ENCODE data around the gene SEZ6L. TPM values are rescaled to one million over a fixed set of nuclear protein-coding genes. Genes with fewer than 3 reads are reported as not detected.

The SEZ6L gene
- 0.54 TPM for total RNA-seq

GRCh38 chr22:26169315-26170111 lies at the start of gene SEZ6L:
Gene SEZ6L (plus strand): TSS chr22:26169462. CDS start chr22:26169670, 208 bp downstream.
- DNase-seq (ENCODE audit: low read depth in 2 of 3, low spot score in 2 of 3) = peak in 2 of 3 donors; percentile 47 to 53

- no peak for DNase-seq (ENCODE audit: low read depth in 2 of 3, low spot score in 2 of 3)
These were observed 46.3 kb upstream of the SEZ6L start for GRCh38 chr22:26122920-26123468.

GRCh38 chr22:26124991-26125725 lies 44.1 kb upstream of the SEZ6L start:
- DNase-seq (ENCODE audit: low read depth in 2 of 3, low spot score in 2 of 3) = no peak

DNA sequence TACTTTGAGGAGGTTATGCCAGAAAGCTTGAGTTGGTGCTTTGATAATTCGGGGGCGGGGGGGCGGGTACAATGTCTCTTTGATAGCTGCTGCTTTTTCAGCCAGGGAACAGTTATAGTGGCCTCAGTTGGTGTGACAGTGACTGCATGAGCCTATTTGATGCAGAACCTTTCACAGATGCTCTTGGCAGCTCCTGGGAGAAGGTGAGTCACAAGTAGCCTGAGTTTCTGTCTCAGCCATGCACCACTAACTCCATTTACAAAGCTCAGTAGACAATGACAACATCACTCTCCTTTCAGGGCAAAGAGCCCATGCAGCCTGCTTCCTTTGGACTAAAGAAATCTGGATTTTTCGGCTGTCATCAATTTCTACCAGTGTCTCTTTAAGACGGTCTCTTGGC lies 42.1 kb upstream of the SEZ6L start:
- DNase-seq (ENCODE audit: low read depth in 2 of 3, low spot score in 2 of 3) = no peak

DNA sequence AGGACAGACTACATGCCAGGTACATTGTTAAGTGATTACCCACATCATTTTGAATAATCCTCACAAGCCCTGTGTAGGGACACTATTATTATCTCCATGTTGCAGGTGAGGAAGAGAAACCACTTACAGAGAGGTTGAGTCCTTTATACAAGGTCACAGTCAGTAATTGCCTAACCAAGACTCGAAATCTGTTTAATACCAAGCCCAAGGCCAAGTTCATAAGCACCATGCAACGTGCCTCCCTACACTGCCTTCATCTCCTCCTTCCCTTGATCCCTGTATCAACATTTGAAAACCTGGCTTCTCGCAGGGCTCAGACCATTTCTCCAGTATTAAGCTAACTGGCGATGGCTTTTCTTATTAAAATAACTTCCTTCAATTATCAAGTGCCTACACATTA lies 41.7 kb upstream of the SEZ6L start:
- DNase-seq (ENCODE audit: low read depth in 2 of 3, low spot score in 2 of 3) = no peak

DNA sequence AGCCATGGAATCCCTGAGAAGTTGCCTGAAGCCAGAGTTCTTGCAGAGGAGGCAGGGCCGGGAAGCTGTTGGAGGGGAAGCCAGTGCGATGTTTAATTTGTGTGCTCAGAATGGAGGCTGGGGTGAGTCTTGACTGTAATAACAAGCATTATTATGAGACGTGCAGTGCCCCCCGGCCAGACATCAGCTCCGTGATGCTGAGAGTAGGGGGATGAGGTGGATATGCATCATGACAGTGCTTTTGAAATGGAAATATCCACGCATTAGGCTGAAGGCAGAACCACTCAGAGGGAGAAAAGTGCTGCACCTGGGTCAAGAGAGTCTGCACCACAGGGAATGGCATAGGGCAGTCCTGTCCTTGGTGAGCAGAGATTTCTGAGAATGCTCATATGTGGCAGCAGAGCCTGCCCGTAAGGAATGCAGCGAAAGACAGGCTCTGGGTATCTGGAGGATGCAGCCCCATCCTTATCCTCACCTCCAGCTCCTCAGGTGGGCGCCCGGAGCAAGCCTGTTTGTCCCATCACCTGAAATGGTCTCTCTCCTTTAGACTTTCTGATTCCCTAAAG lies 37.6 kb upstream of the SEZ6L start:
- DNase-seq (ENCODE audit: low read depth in 2 of 3, low spot score in 2 of 3) = no peak

GRCh38 chr22:26134654-26135330 lies 34.5 kb upstream of the SEZ6L start:
- DNase-seq (ENCODE audit: low read depth in 2 of 3, low spot score in 2 of 3) = no peak

DNA sequence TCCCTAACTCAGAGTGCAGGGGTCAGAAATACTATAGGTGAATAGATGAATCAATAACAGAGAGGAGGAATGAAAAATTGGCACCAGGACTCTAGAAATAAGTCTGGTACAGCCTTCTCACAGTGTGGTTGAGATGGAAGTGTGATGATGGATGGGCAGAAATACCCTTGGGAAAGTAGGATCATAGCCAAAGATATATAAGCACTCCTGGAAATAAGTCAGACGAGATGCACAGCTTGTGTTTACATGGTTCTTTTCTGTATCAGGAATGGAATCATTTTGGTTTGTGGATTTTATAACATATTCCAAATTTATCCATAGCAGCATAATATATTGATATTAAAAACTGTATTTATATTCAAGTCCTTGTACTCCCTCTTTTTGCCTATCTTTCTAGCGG lies 33.5 kb upstream of the SEZ6L start:
- DNase-seq (ENCODE audit: low read depth in 2 of 3, low spot score in 2 of 3) = no peak

DNA sequence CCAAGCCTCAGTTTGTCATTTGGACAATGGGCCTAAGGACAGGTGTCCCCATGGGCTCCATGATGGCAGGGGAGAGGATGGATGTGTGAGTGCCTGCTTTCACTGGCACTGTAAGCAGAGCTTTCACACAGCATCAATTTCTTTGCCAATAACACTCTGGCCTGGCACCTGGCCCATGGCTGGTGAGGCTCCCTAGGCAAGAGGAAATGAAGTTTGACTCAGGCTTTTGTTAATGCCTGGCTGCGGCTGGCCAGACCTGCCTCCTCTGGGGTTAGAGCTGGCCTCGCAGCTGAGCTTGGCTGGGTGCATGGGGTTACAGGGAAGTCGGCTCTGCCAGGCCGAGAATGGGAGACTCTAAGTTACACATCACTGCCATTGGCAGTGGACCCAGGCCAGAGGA lies 30.0 kb upstream of the SEZ6L start:
- peak in 1 of 3 donors; percentile 29 for DNase-seq (ENCODE audit: low read depth in 2 of 3, low spot score in 2 of 3)

DNA sequence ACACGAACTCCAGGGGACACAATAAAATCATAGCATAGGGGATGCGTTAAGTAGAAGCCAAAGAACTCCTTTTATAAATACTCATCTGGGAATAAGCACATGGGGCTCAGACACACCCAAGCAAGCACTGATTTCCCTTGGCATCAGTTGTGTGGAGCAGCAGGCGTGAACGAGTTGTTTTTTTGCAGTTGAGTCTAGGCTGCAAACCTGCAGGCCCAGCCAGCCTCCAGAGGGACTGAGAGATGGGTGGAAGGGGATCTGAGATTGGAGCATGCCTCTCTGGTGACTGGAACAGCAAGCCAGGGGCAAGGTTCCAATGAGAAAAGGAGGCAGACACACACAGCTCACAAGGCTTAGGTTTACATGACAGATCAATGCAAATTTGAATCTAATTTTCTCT lies 27.4 kb upstream of the SEZ6L start:
- DNase-seq (ENCODE audit: low read depth in 2 of 3, low spot score in 2 of 3) = no peak

DNA sequence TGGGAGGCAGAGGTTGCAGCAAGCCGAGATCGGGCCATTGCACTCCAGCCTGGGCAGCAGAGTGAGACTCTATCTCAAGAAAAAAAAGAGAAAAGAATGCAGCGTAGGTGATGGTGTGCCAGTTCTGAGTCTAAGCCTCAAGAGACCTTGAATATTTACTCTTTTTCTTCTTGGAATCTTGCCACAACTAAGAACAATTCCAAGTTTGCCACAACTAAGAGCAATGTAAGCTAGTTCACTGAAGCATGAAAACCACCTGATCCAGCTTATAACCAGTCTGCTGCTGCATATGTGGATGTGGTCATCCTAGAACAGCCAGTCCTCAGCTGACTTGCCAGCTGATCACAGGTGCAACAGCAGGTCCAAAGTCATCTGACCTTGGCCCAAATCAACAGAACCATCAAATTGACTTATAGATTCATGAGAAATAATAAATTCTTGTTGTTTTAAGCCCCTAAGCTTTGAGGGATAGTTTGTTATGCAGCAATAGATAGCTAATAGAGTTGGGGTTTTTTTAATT lies 25.4 kb upstream of the SEZ6L start:
- DNase-seq (ENCODE audit: low read depth in 2 of 3, low spot score in 2 of 3) = no peak

GRCh38 chr22:26159886-26160285 lies 9.4 kb upstream of the SEZ6L start:
- no peak for DNase-seq (ENCODE audit: low read depth in 2 of 3, low spot score in 2 of 3)

DNA sequence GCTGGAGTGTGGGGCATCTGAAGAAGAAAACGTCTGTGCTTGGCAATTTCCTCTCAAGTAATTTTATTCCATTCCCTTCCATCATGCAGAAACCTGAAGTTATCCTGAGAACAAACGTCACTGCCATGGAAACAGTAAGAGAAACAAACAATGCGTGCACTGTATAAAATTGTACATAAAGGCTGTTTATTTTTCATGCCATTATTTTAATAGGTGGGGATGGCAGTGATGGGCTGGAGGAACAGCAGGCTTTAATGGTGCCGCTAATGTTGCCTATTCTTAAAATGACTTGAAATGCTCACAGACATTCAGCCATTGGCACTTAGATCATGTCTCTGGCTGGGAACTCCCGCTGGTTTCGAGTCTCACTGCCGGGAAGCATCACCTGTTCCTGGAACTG lies 7.5 kb upstream of the SEZ6L start:
- no peak for DNase-seq (ENCODE audit: low read depth in 2 of 3, low spot score in 2 of 3)

GRCh38 chr22:26162926-26163325 lies 6.3 kb upstream of the SEZ6L start:
- DNase-seq (ENCODE audit: low read depth in 2 of 3, low spot score in 2 of 3) = no peak

DNA sequence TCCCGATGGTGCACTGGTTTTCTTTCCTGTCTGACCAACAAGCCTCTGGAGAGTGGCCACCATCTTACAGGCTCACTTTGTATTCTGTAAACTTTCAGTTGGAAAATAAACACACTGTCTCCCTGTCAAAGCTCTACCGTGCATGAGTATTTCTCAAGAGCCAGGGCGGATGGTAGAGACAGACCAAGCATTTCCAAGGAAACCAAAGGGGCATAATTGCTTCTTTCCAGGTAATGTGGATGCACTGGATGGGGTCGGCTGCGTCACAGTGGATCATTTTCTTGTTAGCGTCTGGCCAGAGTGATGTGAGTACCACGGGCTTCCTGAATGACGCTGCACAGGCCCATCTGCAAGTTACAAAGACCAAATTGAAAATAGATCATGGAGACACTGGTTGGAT lies 5.1 kb upstream of the SEZ6L start:
- DNase-seq (ENCODE audit: low read depth in 2 of 3, low spot score in 2 of 3) = no peak

GRCh38 chr22:26168330-26168851 lies 871 bp upstream of the SEZ6L start:
- DNase-seq (ENCODE audit: low read depth in 2 of 3, low spot score in 2 of 3) = peak in 1 of 3 donors; percentile 30

DNA sequence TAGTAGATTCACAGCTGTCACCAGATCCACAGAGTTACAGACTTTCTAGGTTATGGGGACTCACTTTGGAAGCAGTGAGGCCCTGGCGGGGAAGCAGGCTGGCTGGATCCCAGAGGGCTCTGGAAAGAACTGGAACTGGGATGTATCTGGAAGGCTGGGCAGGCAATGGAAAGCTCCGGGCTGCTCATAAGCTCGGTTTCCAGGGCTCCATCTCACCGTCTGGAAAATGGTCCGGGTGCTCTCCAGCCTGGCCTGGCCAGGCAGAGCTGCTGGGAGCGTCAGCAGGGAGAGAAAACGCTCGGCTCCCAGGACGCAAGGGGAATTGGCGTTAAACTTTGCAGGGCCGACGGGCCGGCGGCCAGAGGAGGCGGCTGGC lies 335 bp upstream of the SEZ6L start:
- DNase-seq (ENCODE audit: low read depth in 2 of 3, low spot score in 2 of 3) = no peak

DNA sequence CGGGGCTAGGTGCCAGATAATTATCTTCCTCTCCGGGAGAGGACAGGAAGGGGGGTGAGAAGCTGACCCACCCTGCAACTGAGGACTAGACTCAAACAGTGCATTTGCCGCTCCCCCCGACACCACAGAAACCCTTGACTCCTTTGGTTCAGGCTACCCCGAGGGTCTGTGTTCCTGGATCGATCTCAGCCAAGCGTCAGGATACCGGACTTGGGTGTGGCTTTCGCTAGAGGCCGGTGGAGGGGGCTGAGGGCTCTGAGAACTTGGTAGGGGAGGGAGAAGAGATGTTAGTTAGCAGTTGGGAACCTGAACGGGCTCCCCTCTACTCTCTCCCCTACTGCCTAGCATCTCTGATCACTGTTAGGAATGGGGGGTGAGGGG lies 840 bp downstream of the SEZ6L start:
- no peak for DNase-seq (ENCODE audit: low read depth in 2 of 3, low spot score in 2 of 3)

DNA sequence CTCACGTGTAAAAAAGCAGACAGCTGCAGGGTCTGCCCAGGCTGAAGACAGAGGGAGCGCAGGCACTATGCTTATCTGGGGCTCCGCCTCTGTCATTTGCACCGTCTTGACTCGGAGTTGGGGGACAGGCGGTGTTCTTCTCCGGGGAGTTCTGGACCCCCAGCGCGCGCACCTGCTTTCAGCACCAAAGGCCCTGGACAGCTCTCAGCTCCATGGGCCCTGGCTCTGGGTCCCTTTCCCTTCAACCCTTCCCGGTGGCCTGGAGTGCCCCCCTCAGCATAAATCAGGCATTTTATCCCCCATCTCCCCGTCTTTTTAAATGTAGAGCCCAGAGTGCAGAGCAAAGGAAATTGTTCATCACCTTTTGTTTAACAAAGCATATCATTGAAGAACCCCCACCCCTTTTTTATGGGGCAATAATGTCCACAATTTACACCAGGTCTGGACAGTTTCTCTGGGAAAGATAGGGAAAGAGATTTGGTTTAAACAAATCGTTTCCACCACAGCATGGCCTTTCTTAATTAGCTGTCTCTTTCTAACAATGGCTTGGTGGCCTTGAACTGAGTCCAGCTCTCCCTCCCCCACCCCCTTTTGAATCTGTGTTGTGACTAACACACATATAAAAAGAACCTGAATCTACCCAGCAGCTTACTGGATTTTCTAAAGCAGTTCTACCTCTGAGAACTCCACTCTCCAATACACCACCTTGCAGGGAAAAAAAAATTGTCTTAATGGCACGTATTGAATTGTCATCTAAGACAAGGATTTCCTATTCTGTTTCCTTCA lies 1.7 kb downstream of the SEZ6L start:
- DNase-seq (ENCODE audit: low read depth in 2 of 3, low spot score in 2 of 3) = peak in 1 of 3 donors; percentile 50

Measured in hematopoietic multipotent progenitor cell (in vitro differentiated cells).